AG08396 (cell line): Measurements from ENCODE around the gene CCDC88C.

Source experiments
- DNase-seq: peaks from one replicate; pipeline ENCODE4 v3.0.0; 2012; ENCODE audit warnings: low spot score, mixed read lengths

Gene CCDC88C

DNA sequence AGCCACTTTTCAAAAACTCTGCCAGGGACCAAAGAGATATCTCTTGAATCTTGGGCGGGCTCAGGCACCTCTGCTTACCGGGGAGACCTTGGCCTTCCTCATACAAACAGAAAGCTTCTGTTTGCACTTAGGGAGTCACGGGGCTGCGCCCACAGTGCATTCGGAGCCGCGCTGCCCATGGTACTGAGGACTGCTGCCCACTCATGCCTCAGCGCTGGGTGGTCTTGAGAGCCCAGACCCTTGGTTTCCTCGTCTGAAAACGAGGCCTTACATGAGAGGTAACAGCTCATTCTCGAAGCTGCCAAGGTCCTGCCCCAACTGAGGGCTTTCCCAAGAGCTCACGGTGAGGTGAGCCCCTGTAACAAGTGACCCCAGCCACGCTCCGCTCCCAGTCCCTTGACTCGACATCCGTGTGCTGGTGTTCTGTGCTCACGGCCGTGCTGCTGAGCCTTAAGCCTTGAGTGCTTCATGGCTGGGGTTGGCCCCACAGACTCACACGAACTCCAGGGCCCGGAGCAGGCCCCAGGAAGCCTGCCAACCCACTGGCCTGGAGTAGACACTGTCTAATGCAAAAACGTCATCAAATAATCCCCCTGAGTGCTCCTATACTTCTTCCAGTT is 125.7 kb downstream of the CCDC88C start:
- DNase-seq: no peak

DNA sequence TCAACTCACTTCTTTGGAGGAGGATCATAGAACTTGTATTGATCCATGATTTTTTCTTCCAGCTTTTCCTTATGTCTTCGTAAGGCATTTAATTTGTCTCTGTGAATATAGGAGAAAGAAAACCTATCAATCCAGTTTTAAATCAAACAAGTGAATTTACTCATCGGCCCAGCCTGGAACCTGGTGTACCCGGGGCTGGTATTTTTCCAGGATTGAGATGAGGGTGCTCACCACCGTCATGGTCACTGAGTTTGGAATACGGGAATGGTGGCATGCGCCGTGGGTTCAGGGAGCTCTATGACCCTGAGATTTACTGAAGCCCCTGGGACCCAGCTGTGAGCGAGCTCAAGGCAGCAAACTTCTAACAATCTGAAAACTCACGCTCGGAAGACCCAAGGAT is 126.6 kb downstream of the CCDC88C start:
- no peak for DNase-seq

DNA sequence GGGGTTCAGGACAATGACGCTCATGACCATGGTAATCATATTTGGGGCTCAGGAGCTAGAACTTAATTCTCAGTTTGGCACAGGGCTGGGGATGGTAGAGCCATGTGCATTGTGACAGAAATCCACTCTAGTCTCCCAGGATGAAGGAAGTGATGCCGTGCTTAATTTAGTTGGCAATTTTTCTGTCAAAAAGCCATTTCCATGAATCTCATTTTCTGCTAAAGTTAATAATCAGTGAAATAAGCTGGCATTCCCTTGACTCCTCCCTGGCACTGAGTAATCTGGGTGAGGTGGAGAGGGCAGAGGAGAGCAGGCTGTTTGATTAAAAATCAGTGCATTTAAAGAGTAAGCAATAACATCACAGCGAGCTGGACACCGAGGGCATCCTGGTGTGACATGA is 128.2 kb downstream of the CCDC88C start:
- DNase-seq: no peak

DNA sequence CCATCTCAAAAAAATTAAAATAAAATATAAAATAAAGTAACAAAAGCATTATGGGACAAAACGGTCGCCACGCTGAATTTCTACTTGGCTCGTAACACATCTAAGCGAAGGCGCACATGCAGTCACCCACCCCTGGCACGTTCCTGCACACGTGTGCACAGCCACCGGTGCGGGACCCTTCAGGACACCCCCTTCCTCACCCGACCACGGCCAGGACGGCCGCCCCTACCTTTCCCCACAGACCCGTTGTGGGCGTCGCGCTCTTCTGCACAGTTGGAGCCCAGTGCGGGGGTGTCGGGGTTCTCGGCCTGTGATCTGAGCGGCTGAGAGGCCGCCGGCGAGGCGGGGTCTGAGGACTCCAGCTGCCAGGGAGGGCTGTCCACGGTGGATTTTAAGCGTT is 128.7 kb downstream of the CCDC88C start:
- no peak for DNase-seq

DNA sequence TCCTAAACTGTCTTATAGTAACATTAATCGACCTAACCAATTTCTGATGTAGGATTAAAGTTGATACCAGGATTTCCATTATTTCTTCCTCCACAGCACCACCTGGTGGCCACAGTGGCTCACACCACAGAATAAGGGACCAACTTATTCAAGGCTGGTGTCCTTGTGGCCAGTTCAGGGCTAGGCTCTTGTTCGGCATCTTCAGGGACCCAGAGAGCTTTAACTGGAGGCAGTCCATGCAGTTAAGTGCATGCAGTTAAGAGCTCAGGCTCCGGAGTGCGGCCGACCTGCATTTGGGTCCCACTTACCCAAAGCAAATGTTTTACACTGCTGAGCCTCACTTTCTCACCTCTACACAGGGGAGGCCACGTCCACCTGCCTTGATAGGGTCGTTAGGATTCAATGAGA is 131.1 kb downstream of the CCDC88C start:
- peak; percentile 87 for DNase-seq

DNA sequence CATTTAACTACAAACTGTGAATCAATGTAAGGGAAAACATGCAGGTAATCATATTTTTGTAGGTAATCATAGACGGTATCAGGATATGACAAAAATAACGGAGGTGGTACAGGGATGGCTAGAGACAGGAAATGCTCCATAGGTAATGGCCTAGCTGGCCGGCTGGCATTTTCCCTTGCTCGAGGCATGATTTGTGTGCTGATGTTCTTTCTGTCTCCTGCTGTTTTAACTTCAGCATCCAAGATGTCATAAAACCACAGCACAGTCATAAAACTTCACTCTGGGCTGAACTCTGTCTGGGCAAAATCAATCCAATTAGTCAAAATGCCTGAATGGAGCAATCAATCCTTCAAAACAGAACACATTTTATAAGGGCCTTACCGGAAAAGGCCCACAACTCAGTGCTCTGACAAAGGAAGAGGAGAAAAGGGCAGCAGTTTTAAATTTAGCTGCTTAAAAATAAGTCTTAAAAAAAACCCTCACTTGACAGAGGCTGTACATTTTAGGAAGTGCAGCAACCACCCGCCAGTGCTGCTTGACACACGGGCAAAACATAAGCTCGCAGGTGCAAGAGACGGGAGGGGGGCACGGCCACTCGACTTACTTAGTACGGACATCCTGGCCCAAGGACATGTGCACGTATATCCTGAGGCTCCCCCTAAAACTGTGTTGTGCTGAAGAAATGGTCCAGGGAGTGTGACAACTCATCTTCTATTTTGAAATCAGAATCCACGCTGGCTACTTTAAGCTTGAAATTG is 132.7 kb downstream of the CCDC88C start:
- DNase-seq: no peak

DNA sequence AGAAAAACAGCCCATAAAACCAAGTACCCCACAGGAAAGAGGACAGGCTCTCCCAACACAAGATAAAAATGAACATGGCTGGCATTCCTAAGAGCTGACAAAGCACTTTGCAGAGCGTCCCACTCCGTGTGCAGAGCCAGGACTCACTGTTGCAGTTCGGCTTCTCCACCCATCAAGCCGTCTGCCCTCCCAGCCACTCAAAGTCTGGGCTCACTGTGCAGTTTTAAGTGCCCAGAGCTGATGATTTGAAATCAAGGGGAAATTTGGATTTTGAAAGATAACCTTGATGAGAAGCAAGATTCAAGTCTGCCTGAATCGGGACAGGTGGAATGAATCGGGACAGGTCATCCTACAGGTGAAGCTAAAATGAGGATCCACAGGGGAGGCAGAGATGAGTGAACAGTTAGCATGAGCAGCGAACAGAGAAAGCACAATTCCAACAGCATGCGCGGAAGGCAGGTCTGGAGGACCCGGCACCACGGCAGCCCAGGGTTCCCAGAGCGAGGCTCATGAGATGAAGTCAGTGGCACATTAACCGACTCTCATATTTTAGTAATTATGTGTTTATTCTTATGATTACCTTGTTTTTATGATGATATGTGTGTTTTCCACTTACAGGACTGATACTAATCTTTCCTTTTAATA is 133.4 kb downstream of the CCDC88C start:
- DNase-seq: peak; percentile 92

DNA sequence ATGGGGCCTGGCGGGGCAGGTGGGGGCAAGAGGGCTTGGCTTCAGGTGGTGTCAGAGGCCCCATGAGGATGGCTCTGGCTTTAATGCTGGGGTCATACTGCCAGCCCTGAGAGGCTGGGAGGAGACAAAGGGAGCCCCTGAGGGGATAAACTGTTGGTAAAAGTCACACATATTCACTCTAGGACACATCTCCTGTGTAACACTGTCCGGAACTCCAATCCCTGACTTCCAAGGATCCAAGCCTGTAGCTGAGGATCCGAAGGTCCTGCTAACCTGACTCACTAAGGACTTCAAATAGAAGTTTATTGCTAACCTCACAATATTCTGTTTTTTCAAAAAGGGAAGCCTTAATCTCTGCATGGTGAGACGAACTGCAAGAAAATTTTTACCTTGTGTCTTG is 134.0 kb downstream of the CCDC88C start:
- no peak for DNase-seq

DNA sequence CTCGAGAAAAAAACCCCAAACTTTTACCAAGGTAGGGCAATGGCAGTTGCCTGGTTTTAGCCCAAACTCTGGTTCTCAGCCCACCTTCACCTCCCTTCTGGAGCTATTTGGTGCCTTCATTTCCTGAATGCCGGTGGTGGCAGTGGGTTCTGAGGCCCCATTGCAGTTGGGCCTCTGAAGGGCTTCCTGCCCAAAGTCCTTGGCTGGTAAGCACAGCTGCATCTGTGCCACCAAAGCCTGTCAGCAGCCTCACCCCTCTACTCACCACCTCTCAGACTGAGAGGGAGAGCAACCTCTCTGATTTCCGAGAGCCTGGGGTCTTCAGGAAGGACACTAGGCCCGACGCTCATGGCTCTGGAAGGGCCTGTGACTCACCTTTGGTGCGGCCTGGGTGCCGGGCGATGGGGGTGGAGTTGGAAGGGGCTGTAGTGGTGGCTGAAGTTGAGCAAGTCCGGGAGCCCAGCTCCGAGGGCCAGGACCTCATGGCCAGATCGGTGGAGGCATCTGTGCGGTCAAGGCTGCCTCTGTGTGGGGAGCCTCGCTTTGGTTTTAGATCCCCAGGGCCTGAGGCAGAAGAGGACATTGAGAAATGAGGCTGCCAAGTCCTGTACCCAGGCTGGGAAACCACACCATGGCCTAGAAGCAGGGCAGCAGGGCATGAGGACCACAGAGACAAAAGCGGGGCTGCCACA is 134.5 kb downstream of the CCDC88C start:
- DNase-seq: no peak

DNA sequence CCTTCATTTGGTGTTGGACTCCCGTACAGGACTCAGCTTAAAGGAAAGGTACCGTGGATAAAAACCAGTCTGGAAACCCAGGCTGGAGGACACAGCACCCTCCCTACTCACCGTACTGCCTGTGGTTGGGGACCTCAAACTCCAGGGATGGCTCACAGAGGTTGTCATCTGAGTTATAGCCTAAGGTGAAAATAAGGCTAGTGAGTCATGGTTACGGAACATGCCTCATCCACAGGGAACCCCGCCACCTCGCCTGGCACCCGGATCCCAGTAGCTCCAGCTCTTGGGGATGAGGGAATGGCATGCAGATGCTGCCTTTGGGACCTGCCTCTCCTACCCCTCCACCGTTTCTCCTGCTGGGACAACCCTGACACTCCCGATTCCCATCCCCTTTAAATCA is 136.3 kb downstream of the CCDC88C start:
- DNase-seq: no peak

DNA sequence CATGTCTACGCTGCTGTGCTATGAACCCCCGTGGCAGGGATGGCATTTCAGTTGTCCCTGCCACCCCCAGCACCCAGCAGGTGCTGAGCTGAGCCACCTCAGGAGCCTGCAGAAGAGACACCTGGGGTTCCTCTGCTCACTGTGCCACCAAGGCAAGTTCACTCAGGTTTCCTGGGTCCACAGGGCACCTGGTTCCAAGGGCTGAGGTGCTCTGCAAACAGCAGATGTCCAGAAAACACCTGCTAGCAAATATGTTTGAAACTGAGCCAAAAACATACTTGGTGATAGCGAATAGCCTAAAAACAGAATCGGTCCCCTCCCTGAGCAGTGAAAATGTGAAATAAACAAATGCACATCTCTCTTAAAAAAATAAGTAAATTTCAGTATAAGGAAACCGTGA is 137.5 kb downstream of the CCDC88C start:
- DNase-seq: no peak

DNA sequence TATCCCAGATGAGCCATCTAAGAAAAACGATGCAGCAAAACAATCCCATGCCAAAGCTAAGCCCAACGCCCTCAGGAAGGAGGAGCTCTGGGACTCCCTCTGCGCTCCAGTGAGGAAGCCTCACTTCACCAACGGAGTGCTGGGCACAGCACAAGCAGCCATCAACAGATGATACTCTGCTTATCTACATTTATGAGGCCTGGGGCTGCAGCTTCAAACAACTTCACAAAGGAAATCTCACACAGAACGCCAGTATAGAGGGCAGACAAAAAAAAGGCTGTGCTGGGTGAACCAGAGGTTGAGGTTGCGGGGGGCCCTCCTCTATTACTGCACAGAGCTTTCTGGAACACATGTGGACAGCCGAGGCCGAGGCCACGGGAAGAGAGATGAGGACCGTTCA is 138.3 kb downstream of the CCDC88C start:
- DNase-seq: no peak

DNA sequence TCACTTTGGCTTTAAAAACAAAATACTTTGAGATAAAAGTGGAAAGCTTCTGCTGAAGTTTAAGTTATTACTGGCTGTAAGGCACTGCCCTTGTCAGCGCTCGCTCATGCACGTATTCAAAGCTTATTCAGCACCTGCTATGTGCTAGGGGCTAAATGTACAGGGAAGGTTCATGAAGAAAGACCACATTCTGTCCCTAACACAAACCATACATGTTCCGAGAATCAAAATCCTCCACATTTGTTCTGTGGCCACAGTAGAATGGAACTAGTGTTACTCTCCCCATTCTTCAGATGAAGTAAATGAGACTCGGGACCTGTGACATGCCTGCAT is 139.3 kb downstream of the CCDC88C start:
- DNase-seq: no peak

DNA sequence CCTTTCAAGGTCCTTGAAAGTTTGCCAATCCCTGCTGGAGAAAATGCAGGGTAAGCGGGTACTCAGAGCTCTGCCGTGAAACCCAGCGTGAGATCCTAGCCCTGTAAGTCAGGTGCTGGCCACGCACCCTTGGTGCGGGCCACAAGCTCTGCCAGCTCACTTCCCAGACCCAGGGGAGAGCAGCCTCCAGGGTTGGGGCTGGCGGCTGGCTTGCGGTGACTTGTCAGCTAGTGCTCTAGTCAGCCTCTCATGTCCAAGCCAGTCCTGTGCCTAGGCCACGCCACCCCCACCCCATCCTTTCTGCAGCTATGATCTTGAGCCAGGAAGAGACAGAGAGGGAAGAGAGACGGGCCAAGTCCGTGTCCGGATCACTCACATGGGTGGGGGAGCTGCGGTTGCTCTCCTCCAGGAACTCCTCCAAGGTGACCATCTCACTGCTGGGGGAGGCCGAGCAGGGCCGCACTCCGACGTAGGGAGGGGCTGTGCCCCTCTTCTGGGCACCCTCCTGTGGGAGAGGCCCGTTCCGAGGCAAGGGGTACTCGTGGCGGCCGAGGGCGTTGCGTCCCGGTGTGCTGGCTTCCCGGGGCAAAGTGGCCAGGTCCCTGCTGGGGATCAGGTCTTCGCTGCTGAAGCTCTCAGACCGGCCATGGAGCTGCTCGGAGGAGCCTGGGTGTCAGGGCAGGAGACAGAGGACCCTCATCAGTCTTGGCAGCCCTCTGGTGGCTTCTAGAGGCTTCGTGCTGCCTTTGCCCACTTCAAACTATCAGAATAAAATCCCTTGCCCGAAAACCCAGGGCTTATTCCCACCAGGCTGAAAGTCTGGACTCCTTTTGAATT is 139.9 kb downstream of the CCDC88C start:
- DNase-seq: no peak

DNA sequence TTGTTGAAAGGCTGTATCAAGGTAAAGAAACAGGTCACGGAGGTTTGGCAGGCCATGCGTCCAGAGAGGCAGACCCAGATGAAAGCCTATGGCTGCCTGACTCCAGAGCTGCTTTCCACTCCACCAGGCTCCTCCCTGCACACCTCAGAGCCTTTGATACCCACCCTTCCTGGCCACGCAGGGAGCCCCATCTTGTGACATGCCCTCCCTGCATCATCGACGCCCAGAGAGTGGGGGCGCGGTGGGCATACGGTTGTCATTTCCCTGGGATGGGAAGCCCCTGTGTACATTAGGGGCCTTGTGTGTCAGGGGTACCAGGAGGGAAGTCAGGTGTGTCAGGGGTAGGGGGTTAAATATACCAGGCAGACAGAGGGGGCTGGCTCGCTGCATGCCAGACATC is 142.8 kb downstream of the CCDC88C start:
- no peak for DNase-seq

DNA sequence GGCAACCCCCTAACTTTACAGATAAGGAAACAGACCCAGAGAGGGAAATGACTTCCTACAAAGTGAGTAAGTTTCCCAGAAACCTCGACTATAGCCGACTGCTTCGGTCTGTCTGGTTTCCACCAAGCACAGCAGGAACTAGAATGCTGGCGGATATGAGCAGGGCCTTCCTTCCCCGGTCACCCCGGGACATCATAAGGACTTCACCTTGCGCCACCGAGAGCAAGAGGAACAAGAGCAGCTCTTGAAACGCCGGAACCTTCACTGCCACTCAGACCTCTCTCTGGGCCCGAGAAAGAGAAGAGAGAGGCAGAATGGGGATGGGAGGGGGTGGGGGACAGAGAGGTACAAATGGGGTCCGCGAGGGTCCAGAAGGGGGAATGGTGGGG is 143.7 kb downstream of the CCDC88C start:
- DNase-seq: no peak

DNA sequence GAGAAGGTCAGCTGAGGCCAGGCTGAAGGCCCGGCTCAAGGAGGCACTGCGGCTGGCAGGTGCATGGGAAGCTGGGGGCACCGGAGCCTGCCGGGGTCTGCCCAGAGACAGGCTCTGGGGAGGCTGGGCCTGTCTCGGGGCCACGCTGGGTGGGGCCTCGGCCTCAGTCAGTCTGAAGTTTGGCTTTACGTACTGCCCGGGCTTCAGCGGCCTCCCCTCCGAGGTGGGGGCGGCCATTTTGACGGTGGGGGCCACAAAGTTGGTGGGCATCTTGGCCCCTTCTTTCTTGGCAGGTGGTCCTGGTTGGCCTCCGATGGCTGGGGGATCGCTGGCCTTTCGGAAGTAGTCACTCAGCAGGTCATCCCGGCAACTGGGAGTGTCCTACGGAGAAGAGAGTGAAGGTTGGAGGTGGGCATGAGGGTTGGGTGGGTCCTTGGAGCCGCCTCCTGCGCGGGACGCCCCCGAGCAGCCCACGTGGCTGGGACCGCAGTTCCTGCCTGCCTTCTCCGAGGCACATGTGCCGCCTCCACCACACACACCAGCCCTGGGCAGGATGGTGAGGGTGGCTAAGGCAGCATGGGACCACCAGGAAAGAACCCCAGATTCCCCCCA is 144.2 kb downstream of the CCDC88C start:
- no peak for DNase-seq

DNA sequence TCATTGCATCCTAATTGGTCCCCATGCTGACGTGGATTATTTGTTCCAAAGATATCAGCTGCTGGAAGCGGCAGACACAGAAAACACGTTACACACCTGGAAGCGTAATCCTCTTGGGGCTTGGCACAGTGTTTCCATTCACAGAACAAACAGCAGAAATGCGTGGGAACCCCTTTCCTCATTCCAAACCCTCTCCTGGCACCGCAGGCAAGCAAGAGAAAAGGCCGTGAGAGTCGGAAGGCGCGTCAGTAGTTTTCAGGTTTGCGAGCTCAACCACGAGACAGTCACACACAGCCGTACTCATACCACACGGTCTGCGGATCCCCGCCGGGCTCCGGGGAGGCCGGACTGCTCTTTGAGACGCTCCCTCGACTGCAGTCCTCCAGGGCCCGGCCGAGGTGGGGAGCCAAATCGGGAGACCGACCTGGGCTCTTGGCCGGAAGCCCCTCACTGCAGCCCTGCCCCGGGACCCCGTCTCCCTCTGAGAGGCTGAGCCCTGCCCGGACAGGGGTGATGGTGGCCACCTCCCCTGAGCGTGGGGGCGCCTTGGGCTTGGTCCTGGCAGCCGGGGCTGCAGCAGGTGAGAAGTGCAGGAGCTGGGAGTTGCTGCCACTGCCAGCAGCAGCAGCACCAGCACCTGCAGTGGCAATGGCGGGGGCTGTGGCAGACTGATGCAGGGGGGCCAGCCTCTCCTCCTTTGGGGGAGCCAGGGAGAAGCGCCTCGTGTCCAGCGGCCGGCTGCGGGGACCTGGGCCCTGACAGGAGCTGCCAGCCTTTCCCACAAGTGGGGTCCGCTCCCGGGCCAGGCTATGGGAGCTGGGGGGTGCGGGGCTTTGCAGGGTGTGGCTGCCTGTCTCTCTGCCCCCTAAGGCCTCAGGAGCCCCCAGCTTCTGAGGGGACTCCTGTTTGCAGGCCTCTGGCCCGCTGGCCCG is 145.0 kb downstream of the CCDC88C start:
- no peak for DNase-seq

DNA sequence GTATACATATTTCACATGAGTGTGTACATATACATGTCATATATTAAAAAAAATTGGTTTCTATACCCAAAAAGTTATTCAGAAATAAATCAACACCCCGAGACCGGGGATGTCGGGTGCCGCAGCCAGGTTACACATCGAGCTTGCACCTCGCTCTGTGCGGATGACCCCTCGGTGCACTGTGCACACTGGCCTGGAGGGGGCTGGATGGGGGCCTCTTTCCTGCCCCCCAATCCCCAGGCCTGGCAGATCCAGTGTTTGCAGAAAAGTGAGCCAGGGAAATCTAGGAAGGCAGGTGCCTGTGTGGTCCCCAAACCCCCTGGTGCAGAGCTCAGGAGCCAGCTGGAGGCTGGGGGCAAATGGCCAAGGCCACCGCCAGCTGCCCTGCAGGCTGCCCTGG is 146.0 kb downstream of the CCDC88C start:
- DNase-seq: no peak

DNA sequence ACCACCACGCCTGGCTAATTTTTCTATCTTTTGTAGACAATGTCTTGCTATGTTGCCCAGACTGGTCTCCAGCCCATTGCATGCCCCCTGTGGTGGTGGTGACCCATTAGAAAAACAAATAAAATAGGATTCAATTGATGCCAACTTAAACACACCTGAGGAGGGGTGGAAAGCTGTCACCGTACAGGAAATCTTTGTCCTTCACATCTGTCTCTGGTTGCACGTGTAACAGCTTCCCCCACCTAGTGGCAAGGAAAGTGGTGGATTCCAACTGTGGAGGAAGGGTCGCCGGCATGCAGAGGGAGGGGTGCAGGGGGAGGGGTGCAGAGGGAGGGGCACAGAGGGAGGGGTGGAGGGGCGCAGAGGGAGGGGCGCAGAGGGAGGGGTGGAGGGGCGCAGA is 147.0 kb downstream of the CCDC88C start:
- DNase-seq: no peak

DNA sequence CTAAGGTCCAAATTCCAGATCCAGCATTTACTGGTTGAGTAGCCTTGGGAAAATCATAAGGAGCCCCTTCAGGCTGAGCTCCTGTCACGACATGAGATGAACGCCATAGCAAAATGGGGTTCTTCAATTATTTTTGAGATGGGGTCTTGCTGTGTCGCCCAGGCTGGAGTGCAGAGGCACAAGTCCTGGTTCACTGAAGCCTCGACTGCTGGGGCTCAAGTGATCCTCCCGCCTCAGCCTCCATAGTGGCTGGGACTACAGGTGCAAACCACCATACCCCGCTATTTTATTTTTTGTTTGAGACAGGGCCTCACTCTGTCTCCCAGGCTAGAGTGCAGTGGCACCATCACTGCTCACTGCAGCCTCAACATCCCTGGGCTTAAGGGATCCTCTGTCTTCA is 147.4 kb downstream of the CCDC88C start:
- no peak for DNase-seq
